IMR-90 (cell line): ENCODE data around the gene CD9. TPM values are rescaled to one million over a fixed set of nuclear protein-coding genes. Genes with fewer than 3 reads are reported as not detected.

Source experiments
- ATAC-seq: fragments of 200-7000 bp; cut with Tn5 transposase; 2 replicates; pipeline ENCODE4 v1.9.1; 2020; ENCODE audit warnings: low read depth, mild to moderate bottlenecking, moderate library complexity
- BruUV-seq: library from RNA; stranded (reverse); fragments of 400-500 nt; replicated peaks from 2 replicates; lab custom pipeline; 2021; lab: Mats Ljungman, UMichigan
- CTCF ChIA-PET: fragments of 300-600 bp; formaldehyde crosslinking; extraction: SDS; loops from one replicate; lab custom pipeline; 2021; ENCODE audit warnings: antibody characterized with exemption; lab: Yijun Ruan, JAX
- POLR2A ChIA-PET: fragments of 300-600 bp; sonication (Branson Sonifier 250); formaldehyde crosslinking; loops from one replicate; lab custom pipeline; 2022; ENCODE audit warnings: antibody characterized with exemption; ENCODE audit not compliant: unreplicated experiment; lab: Charles Lee
- DNase-seq: peaks from one replicate; pipeline ENCODE4 v3.0.0; 2013
- H2AFZ ChIP-seq: replicated peaks from 2 replicates; pipeline ENCODE3; 2013; ENCODE audit warnings: low read length, mild to moderate bottlenecking; ENCODE audit not compliant: poor library complexity
- H2AK5ac ChIP-seq: 2 replicates; pipeline ENCODE4 v1.6.1; 2013; ENCODE audit warnings: low read depth, low read length, inconsistent platforms
- H2AK9ac ChIP-seq: replicated peaks from 2 replicates; pipeline ENCODE3; 2013; ENCODE audit warnings: mild to moderate bottlenecking, low read depth, low read length, moderate library complexity; ENCODE audit not compliant: poor library complexity
- H2BK120ac ChIP-seq: 2 replicates; pipeline ENCODE4 v1.6.1; 2013; ENCODE audit warnings: low read depth, low read length, inconsistent platforms
- H2BK15ac ChIP-seq: 3 replicates; pipeline ENCODE4 v1.6.1; 2013; ENCODE audit warnings: low read depth, low read length, inconsistent platforms
- H2BK20ac ChIP-seq: 2 replicates; pipeline ENCODE4 v1.6.1; 2013; ENCODE audit warnings: low read depth, mild to moderate bottlenecking, inconsistent platforms, low read length, moderate library complexity
- H2BK5ac ChIP-seq: 2 replicates; pipeline ENCODE4 v1.6.1; 2013; ENCODE audit warnings: mild to moderate bottlenecking, low read depth, low read length, inconsistent platforms; ENCODE audit not compliant: poor library complexity, severe bottlenecking
- H3K14ac ChIP-seq: replicated peaks from 2 replicates; pipeline ENCODE4 v1.6.1; 2013; ENCODE audit warnings: low read depth, low read length, inconsistent platforms
- H3K18ac ChIP-seq: 2 replicates; pipeline ENCODE4 v1.6.1; 2013; ENCODE audit warnings: low read depth, low read length, control low read depth
- H3K23ac ChIP-seq: 2 replicates; pipeline ENCODE4 v1.6.1; 2013; ENCODE audit warnings: low read depth, low read length, inconsistent platforms
- H3K27ac ChIP-seq: 2 replicates; pipeline ENCODE4 v1.5.1; 2013; ENCODE audit warnings: mild to moderate bottlenecking, control low read depth, low read length; ENCODE audit not compliant: insufficient read depth
- H3K27me3 ChIP-seq: 2 replicates; pipeline ENCODE4 v1.6.1; 2013; ENCODE audit warnings: low read length; ENCODE audit not compliant: control insufficient read depth, insufficient read depth
- H3K36me3 ChIP-seq: 2 replicates; pipeline ENCODE4 v1.6.1; 2013; ENCODE audit warnings: low read length, mixed read lengths; ENCODE audit not compliant: control insufficient read depth, insufficient read depth
- H3K4ac ChIP-seq: 2 replicates; pipeline ENCODE4 v1.6.1; 2013; ENCODE audit warnings: low read depth, low read length, inconsistent platforms
- H3K4me1 ChIP-seq: 2 replicates; pipeline ENCODE4 v1.6.1; 2013; ENCODE audit warnings: low read length, mixed read lengths; ENCODE audit not compliant: control insufficient read depth, insufficient read depth
- H3K4me2 ChIP-seq: 2 replicates; pipeline ENCODE4 v1.6.1; 2013; ENCODE audit warnings: low read depth, mild to moderate bottlenecking, control low read depth, low read length, moderate library complexity
- H3K4me3 ChIP-seq: 2 replicates; pipeline ENCODE4 v1.5.1; 2013; ENCODE audit warnings: low read depth, mild to moderate bottlenecking, control low read depth, low read length, moderate library complexity; ENCODE audit not compliant: insufficient read depth
- H3K56ac ChIP-seq: 2 replicates; pipeline ENCODE4 v1.6.1; 2013; ENCODE audit warnings: low read length, inconsistent platforms; ENCODE audit not compliant: insufficient read depth; ENCODE audit errors: extremely low read depth
- H3K79me1 ChIP-seq, 2 experiments: 2 replicates each; pipeline ENCODE4 v1.6.1; 2013; ENCODE audit warnings: low read length in 2 of 2, inconsistent platforms in 1 of 2, low read depth in 1 of 2
- H3K9ac ChIP-seq: 2 replicates; pipeline ENCODE4 v1.6.1; 2013; ENCODE audit warnings: low read depth, low read length, control low read depth
- H3K9me1 ChIP-seq: 2 replicates; pipeline ENCODE4 v1.6.1; 2013; ENCODE audit warnings: low read length, inconsistent platforms; ENCODE audit not compliant: insufficient read depth
- H3K9me3 ChIP-seq: 2 replicates; pipeline ENCODE4 v1.6.1; 2013; ENCODE audit warnings: low read length; ENCODE audit not compliant: control insufficient read depth, insufficient read depth
- H4K20me1 ChIP-seq: 2 replicates; pipeline ENCODE4 v1.6.1; 2013; ENCODE audit warnings: low read length, inconsistent platforms; ENCODE audit not compliant: insufficient read depth
- H4K5ac ChIP-seq: 2 replicates; pipeline ENCODE4 v1.6.1; 2013; ENCODE audit warnings: mild to moderate bottlenecking, low read depth, low read length, control low read depth
- H4K8ac ChIP-seq, 2 experiments: 2 replicates each; pipeline ENCODE4 v1.6.1; 2013; ENCODE audit warnings: low read depth in 2 of 2, low read length in 2 of 2, control low read depth in 1 of 2, inconsistent platforms in 1 of 2
- H4K91ac ChIP-seq: 2 replicates; pipeline ENCODE4 v1.6.1; 2013; ENCODE audit warnings: low read depth, low read length, inconsistent platforms; ENCODE audit not compliant: insufficient read depth
- BHLHE40 ChIP-seq: fragments of 150-350 bp; IDR thresholded peaks from 2 replicates; pipeline ENCODE4 v1.6.1; 2016; ENCODE audit warnings: mild to moderate bottlenecking, low read depth, low read length
- CEBPB ChIP-seq: IDR thresholded peaks from 2 replicates; pipeline ENCODE4 v1.6.1; 2012; ENCODE audit warnings: low read depth, low read length, improper control_type of control experiment
- CHD1 ChIP-seq: IDR thresholded peaks from 2 replicates; pipeline ENCODE4 v1.6.1; 2012; ENCODE audit warnings: low read depth, low read length, improper control_type of control experiment
- MAFK ChIP-seq: IDR thresholded peaks from 2 replicates; pipeline ENCODE4 v1.6.1; 2012; ENCODE audit warnings: low read depth, low read length, improper control_type of control experiment
- MAZ ChIP-seq: IDR thresholded peaks from 2 replicates; pipeline ENCODE4 v1.6.1; 2012; ENCODE audit warnings: low read depth, mild to moderate bottlenecking, low read length, improper control_type of control experiment, moderate library complexity, borderline replicate concordance
- MXI1 ChIP-seq: IDR thresholded peaks from 2 replicates; pipeline ENCODE4 v1.6.1; 2012; ENCODE audit warnings: low read depth, mild to moderate bottlenecking, low read length, moderate library complexity, borderline replicate concordance
- NFE2L2 ChIP-seq: fragments of 150-350 bp; IDR thresholded peaks from 2 replicates; pipeline ENCODE4 v1.6.1; 2016; ENCODE audit warnings: low read depth, mild to moderate bottlenecking, low read length
- POLR2A ChIP-seq: IDR thresholded peaks from 2 replicates; pipeline ENCODE4 v1.6.1; 2012; ENCODE audit warnings: mild to moderate bottlenecking, low read depth, low read length
- RAD21 ChIP-seq: IDR thresholded peaks from 2 replicates; pipeline ENCODE4 v1.6.1; 2012; ENCODE audit warnings: low read length, improper control_type of control experiment
- RCOR1 ChIP-seq: IDR thresholded peaks from 2 replicates; pipeline ENCODE4 v1.6.1; 2012; ENCODE audit warnings: mild to moderate bottlenecking, low read length, improper control_type of control experiment; ENCODE audit not compliant: insufficient replicate concordance
- RFX5 ChIP-seq: IDR thresholded peaks from 2 replicates; pipeline ENCODE4 v1.8.0; 2012; ENCODE audit warnings: low read depth, mild to moderate bottlenecking, low read length, moderate library complexity
- SMC3 ChIP-seq: fragments of 150-350 bp; IDR thresholded peaks from 2 replicates; pipeline ENCODE4 v1.6.1; 2016; ENCODE audit warnings: low read depth, mild to moderate bottlenecking, antibody characterized with exemption, low read length, moderate library complexity
- WGBS, 2 experiments: methylation state at CpG; one replicate each; pipeline versions ENCODE4 v1.1.5 to v1.1.7; 2013; ENCODE audit warnings: missing lambda C conversion rate in 2 of 2; ENCODE audit not compliant: insufficient read length in 1 of 2; ENCODE audit errors: extremely low coverage in 2 of 2; 5-methylcytosine and 5-hydroxymethylcytosine counted together
- dilution Hi-C: fragments of 300-500 bp; cut with HindIII; formaldehyde crosslinking; loops from one replicate; pipeline ENCODE4 v1.14.3; 2018; ENCODE audit warnings: low sequenced_read_pairs; ENCODE audit not compliant: unreplicated experiment
- in situ Hi-C: fragments of 300-500 bp; cut with MboI; formaldehyde crosslinking; loops from 3 replicates; pipeline ENCODE4 v1.14.3; 2019; ENCODE audit warnings: low sequenced_read_pairs, inconsistent platforms, mixed read lengths
- intact Hi-C: fragments of 100-400 bp; cut with micrococcal nuclease; formaldehyde crosslinking; loops from 2 replicates; pipeline ENCODE4 v1.10.0; 2022
- polyA plus RNA-seq, 3 experiments: library from polyadenylated mRNA; depleted of rRNA; stranded (reverse); fragments of >200 nt; gene quantifications; 2 replicates each; pipeline ENCODE4 v1.2.3, GENCODE V29; 2012; ENCODE audit warnings: low replicate concordance in 1 of 3
- total RNA-seq: library from RNA; depleted of rRNA; stranded (reverse); fragments of >200 nt; gene quantifications from 2 replicates; pipeline ENCODE4 v1.2.3, GENCODE V29; 2012
- TF ChIP-seq, protein P1 (sequence below): fragments of 150-350 bp; IDR thresholded peaks from 2 replicates; pipeline ENCODE4 v1.6.1; 2017; ENCODE audit warnings: mild to moderate bottlenecking, antibody characterized with exemption, low read length, low read depth
- TF ChIP-seq, protein P2 (sequence below): conservative IDR thresholded peaks from 2 replicates; pipeline ENCODE4 v1.5.1; 2012; ENCODE audit warnings: mild to moderate bottlenecking, low read depth, low read length, improper control_type of control experiment
- TF ChIP-seq, protein P3 (sequence below): fragments of 150-350 bp; IDR thresholded peaks from 2 replicates; pipeline ENCODE4 v1.6.1; 2016; ENCODE audit warnings: low read depth, mild to moderate bottlenecking, low read length, moderate library complexity, borderline replicate concordance

The CD9 gene
- total and polyA plus RNA-seq, 2 of the 4 experiments (the other 2 are of a cell fraction) = 48.8 to 70.9 TPM

DNA sequence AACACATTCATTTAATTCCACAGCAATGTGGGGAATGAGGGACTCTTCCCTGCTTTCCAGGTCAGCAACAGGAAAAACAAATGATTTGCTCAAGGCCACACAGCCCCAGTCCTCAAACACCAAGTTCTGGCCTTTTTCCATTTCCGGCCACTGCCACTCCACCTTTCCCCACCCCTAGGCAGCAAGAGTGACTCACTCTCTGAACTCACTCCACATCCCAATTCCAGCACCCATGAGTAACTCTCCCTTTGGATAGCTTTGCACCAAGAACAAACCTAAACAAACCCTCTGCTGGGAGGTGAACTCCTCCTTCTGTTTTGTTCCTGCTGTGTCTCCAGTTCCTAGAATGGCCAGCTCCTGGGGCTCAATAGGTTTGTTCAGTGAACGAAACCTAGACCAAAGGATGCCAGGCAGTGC lies 79.9 kb downstream of the CD9 start:
- Histone ChIP-seq H3K9ac (peak overlapping the region; percentile 22; the same call in 1 of the 2 replicates), H3K4ac (peak overlapping the region; percentile 98), H3K9me3 (no peaks in the 10 kb centered on the region), H4K20me1 (no peaks in the 10 kb centered on the region), H3K23ac (peak overlapping the region; percentile 93), H3K4me2 (peak overlapping the region; percentile 27), H2BK20ac (peak overlapping the region; percentile 98), H3K14ac (peak overlapping the region; percentile 96), H2BK5ac (peak overlapping the region; percentile 82), H2AFZ (peak overlapping the region; percentile 82), H3K9me1 (peaks cover 30% of the 10 kb centered on the region), H4K91ac (peak overlapping the region; percentile 98), H3K4me1 (peaks cover 31% of the 10 kb centered on the region), H3K36me3 (no peaks in the 10 kb centered on the region), H3K27me3 (no peaks in the 10 kb centered on the region), H3K18ac (peak overlapping the region; percentile 82), H3K27ac (peak overlapping the region; percentile 87), H4K8ac (peak overlapping the region; percentile 77 to 94), H2AK5ac (peak overlapping the region; percentile 98), H2BK120ac (peak overlapping the region; percentile 97), H3K79me1 (peaks cover 0 to 6% of the 10 kb centered on the region in 2 experiments; a peak in 1 of 4 replicates), H2BK15ac (peak overlapping the region; percentile 93; the same call in 2 of the 3 replicates), H3K4me3 (no peak overlapping the region), H3K56ac (peak overlapping the region; percentile 88), H2AK9ac (peak overlapping the region; percentile 93), H4K5ac (peak overlapping the region; percentile 71)
- in situ Hi-C loops (loop anchor here (25.0 kb wide), 1 partner anchor 818 kb away; no protein-coding TSS in a partner anchor), dilution Hi-C loops (no loop called here), intact Hi-C loops (loop anchor here (10.0 kb wide), 1 partner anchor 775 kb away; no protein-coding TSS in a partner anchor)
- peak; percentile 94 for DNase-seq
- ChIA-PET POLR2A (interaction anchor here (0.5 kb wide), 1 partner anchor 219 kb away, joined by 4 read pairs; no protein-coding TSS in a partner anchor), CTCF (interaction anchor here (0.7 to 3.7 kb wide), 3 partner anchors 85 to 201 kb away, joined by 3 to 29 read pairs (median 6); no protein-coding TSS in a partner anchor)
- peak; percentile 75 for ATAC-seq
- BruUV-seq = no TSS peak
- WGBS, 2 experiments = no CpG with 5 or more reads among the region's 2 CpGs
- TF ChIP-seq, protein P1, sequence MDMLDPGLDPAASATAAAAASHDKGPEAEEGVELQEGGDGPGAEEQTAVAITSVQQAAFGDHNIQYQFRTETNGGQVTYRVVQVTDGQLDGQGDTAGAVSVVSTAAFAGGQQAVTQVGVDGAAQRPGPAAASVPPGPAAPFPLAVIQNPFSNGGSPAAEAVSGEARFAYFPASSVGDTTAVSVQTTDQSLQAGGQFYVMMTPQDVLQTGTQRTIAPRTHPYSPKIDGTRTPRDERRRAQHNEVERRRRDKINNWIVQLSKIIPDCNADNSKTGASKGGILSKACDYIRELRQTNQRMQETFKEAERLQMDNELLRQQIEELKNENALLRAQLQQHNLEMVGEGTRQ = no peak
- TF ChIP-seq POLR2A (no peak; the same call in 1 of the 2 replicates), MXI1 (no peak), MAFK (no peak), CHD1 (no peak), NFE2L2 (no peak), RAD21 (0 out of 2 replicates have a peak, but pooled peaks have one; percentile 23), RCOR1 (no peak), CEBPB (peak; percentile 70; the same call in 1 of the 2 replicates), MAZ (peak; percentile 62; the same call in 1 of the 2 replicates), BHLHE40 (peak; percentile 42; the same call in 1 of the 2 replicates), SMC3 (no peak), RFX5 (no peak)
- TF ChIP-seq, protein P2, sequence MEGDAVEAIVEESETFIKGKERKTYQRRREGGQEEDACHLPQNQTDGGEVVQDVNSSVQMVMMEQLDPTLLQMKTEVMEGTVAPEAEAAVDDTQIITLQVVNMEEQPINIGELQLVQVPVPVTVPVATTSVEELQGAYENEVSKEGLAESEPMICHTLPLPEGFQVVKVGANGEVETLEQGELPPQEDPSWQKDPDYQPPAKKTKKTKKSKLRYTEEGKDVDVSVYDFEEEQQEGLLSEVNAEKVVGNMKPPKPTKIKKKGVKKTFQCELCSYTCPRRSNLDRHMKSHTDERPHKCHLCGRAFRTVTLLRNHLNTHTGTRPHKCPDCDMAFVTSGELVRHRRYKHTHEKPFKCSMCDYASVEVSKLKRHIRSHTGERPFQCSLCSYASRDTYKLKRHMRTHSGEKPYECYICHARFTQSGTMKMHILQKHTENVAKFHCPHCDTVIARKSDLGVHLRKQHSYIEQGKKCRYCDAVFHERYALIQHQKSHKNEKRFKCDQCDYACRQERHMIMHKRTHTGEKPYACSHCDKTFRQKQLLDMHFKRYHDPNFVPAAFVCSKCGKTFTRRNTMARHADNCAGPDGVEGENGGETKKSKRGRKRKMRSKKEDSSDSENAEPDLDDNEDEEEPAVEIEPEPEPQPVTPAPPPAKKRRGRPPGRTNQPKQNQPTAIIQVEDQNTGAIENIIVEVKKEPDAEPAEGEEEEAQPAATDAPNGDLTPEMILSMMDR = no peak
- TF ChIP-seq, protein P3, sequence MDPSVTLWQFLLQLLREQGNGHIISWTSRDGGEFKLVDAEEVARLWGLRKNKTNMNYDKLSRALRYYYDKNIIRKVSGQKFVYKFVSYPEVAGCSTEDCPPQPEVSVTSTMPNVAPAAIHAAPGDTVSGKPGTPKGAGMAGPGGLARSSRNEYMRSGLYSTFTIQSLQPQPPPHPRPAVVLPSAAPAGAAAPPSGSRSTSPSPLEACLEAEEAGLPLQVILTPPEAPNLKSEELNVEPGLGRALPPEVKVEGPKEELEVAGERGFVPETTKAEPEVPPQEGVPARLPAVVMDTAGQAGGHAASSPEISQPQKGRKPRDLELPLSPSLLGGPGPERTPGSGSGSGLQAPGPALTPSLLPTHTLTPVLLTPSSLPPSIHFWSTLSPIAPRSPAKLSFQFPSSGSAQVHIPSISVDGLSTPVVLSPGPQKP = no peak
